Fibroblast of skin of left biceps (primary cell): ENCODE data around the gene CRIP2.

Experiments used
- DNase-seq, 2 experiments: peaks; one replicate each; pipeline ENCODE4 v3.0.0-alpha.2; 2013; ENCODE audit warnings: low read depth in 2 of 2

Gene CRIP2

GRCh38 chr14:105498430-105499255 is 24.0 kb downstream of the CRIP2 start:
- DNase-seq = no peak

DNA sequence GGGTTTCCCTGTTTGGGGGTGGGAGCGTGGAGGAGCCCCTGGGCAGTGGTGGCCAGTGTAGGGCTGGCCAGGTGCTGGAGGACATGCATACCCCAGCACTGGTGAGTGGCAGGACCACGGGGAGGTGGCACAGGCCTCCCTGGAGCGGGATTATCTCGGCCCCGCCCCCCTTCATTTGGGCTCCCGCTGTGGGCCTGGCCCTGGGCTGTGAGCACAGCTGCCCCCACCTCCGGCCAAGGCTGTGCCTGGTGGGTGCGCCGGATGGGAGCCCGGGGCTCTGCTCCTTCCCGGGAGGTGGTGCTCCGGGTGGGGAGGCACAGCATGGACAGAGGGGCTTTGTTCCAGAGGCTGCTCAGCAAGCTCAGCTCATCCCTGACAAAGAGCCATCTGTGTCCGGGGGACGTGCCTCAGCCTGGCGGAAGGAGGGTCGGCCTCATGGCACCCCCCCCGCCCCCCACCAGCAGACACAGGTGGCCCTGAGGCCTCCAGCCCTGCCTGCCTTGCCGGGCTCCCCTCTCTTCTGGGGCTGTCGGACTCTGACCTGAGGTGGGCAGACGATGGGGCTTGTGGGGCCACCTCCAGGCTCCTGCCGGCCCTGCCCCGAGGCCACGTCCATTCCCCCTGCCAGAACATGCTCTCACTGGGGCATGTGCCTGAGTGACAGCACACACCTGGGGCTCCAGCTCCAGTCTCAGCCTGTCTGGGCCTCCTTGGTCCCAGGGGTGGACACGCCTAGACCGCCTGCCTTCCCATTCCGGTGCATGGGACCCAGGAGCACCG is 24.8 kb downstream of the CRIP2 start:
- no peak for DNase-seq

- DNase-seq = no peak
Measured at GRCh38 chr14:105500036-105500725, 25.6 kb downstream of the CRIP2 start.

- no peak for DNase-seq
Measured at GRCh38 chr14:105500726-105501101, 26.1 kb downstream of the CRIP2 start.

- no peak for DNase-seq
Measured at GRCh38 chr14:105501504-105502291, 27.1 kb downstream of the CRIP2 start.

DNA sequence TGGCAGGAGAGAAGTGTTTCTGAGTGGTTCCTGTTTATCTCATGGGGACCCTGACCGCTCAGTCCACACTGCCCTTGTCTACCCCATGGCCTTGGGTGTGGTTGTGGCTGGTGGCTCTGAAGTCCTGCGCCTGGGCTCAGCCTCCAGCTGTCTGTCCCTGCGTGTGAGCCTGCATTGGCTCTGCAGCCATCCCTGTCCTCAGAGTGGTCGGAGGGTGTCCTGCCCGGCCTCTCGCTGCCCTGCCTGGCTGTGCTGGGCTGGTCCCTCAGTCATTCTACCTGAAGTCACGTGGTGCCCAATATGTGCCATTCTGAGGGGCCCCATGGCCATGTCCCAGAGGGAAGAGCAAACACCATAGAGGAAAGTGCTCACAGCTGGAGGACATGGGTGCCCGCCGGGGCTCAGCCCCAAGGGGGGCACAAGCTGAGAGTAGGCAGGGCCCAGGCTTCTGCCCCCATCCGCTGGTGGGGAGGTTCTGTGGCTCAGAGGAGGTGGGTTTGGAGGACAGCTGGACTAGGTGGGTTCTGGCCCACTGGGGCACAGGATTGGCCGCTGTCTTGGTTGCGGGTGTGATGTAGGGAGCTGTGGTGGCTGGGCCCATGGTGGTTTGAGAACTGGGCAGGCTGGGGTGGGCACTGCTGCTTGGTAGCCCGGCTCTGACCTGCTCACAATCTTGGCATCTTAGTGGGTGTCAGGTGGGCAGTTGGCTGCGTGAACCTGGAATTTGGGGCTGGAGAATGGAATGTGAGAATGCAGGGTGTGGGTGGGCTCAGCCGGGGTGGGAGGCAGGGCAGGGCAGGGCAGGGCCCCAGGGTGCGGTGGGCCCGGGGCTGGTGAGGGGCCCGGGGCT is 28.1 kb downstream of the CRIP2 start:
- DNase-seq = no peak

DNA sequence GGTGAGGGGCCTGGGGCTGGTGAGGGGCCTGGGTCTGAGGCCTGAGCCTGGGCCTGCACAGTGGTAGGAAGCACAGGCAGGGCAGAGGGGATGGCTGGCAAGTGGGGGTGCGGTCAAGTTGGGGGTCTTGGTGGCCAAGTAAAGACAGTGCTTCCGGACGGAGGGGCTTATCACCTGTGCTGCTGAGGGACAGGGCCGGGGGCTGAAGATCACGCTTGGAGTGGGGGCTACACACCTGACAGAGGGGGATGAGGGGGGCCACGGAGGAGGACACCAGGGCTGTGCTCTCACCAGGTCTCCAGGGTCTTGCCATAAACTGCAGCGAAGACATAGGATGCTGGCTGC is 28.6 kb downstream of the CRIP2 start:
- no peak for DNase-seq

- no peak for DNase-seq
Measured at GRCh38 chr14:105503935-105504692, 29.5 kb downstream of the CRIP2 start.

- no peak for DNase-seq
Measured at GRCh38 chr14:105505101-105505500, 30.5 kb downstream of the CRIP2 start.

DNA sequence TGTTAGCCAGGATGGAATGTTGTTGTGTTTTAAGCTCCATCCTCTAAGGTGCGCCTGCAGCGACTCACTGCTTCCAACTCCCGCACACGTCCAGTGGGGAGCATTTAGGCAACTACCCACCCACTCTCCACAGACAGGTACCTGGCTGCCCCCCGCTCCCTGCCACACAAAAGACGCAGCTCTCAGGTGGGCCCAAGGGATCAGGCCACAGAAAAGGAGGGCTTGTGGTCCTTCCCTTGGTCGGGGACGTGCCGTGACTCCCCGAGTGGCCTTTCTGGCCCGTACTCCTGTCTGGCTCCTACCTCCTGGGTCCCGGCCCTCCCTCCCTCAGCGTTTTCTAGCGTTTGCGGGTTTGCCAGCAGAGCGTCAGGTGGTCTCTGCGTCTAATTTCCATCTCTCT is 32.6 kb downstream of the CRIP2 start:
- DNase-seq = no peak

GRCh38 chr14:105508069-105508468 is 33.4 kb downstream of the CRIP2 start:
- DNase-seq = no peak

DNA sequence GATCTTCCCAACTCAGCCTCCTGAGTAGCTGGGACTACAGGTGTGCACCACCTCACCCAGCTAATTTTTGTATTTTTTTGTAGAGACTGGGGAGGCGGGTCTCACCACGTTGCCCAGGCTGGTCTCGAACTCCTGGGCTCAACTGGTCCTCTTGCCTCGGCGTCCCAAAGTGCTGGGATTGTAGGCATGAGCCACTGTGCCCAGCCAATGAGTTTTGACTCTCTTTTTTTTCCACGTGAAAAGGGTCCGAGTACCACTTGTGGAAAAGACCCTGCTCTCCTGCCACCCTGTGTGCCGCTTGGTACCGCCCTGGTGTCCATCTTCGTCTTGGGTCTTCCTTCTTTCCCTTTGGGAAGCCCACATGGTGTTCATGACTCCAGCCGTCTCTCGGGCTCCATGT is 34.0 kb downstream of the CRIP2 start:
- no peak for DNase-seq

DNA sequence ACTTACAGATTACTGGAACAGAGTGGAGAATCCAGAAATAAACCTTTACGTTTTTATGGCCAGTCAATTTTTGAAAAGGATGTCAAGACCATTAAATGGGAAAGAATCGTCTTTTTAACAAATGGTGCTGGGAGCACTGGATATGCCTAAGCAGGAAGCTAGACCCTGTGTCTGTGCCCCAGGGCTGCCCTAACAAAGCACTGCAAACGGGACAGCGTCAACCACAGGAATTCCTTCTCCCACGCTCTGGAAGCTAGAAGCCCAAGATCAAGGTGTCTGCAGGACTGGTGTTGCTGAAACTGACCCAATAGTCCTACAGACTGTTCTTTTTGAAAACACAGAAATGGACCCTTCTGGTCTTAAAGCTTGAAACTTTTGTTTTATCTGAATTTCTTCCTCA is 42.5 kb downstream of the CRIP2 start:
- no peak for DNase-seq

GRCh38 chr14:105519946-105520698 is 45.5 kb downstream of the CRIP2 start:
- DNase-seq = no peak

DNA sequence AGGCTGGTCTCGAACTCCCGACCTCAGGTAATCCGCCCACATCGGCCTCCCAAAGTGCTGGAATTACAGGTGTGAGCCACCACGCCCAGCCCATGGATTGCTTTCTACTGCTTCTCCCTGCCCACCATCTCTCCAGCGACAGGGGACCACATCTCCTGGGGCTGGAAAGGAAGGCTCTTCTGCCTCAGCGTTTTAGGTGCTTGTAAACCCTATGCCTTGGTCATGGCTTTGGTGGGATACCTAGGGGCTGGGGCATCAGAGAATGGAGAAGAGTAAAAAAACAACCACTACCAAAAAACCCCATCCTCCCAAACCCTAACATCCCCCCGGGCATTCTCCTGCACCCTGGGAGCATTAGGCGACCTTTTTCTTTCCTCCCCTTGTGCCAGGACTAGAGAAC is 50.7 kb downstream of the CRIP2 start:
- no peak for DNase-seq

DNA sequence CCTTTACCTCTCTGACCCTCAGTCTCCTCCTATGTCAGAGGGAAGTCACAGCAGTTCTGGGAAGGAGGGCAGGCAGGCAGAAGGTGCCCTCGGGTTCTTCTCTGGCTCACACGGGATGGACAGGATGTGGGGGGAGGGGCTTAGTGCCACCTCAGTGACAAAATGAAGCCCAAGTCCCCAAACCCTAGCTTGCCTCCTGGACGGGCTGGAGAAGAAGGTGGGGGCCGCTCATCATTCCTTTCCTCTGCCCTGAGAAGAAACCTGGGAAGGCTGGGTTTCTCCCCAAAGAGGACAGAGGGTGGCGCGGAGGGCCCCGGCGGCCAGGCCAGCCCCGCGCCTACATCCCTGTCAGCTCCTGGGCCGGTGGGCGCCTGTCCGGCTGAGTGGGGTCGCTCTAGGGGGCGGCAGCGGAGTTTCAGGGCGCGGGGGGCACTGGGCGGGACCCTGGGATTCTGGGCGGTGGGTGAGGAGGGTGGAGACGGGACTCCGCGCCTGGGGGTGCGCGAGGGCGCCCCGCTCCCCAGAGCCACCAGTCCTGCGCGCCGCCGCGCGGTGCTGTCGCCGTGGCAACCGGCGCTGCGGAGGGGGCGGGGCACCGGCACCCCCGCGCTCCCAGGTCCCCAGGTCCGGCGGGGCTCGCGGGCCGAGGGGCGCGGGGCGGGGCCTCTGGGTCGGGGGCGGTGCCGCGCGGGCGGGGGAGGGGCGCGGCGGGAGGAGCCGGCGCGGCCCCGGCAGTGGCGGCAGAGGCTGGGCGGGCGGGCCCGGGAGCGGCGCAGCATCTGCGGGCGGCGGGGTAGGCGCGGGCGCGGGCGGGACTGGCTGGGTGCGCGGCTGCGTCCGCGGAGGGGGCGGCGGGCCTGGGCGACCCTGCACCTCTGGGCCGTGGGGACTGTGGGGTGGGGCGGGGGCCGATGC is 51.5 kb downstream of the CRIP2 start, which contains the start of gene TMEM121:
Gene TMEM121 (plus strand): TSS at position 723 of the 915 bp plus-strand sequence. CDS start 2,252 bp downstream, outside the sequence.
- DNase-seq = no peak

DNA sequence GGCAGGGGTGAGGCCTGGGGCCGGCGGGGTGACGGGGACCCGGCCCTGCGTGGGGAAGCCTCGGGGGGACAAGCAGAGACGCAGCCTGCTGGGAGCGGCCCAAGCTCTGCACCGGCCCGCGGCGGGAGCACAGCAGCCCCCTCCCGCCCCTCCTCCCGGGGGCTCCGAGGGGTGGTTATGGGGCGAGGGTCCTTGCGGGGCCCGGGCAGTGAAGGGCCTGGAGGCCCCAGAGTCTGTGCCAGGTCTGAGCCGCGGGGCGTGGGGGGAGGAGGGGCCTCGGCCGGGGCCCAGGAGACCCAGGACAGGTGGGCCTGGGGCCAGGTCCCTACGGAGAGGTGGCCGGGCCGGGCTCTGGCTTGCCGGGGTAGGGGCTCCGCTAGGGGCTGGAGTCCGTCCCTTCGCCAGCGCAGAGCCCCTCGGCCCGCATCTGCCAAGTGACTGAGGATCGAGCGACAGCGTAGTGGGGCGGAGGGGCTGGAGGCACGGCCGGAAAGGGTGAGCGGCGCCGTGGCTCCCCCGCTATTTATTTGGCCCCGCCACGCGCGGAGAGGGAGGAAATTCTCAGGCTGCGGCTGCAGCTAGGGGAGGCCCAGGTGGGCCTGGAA is 52.3 kb downstream of the CRIP2 start:
- no peak for DNase-seq

DNA sequence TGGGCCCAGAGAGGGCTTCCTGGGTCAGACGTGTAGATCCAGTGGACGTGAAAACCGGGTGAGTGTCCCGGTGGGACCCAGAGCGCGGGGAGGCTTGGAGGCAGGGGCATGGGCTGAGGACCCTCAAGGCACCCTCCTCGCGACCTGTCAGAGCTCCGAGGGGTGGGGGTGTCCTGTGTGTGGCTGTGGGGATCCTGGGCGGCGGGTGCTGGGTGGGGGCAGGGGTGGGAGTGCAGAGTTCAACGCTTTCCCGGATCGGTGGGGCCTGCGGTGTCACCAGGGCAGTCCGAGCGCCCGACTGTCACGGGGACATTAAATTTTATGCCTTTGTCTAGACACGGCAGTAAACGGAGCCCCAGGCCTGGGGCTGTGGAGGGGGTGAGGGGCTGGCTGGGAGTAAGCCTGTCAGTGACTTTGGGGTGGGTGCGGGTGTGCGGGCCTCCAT is 52.8 kb downstream of the CRIP2 start:
- DNase-seq = no peak
